Measurements from ENCODE around the gene PNPT1. TPM values are rescaled to one million over a fixed set of nuclear protein-coding genes. Genes with fewer than 3 reads are reported as not detected.

Gene PNPT1
- total and polyA plus RNA-seq, 4 donors, result 9.4 to 23.3 (median 16.3) TPM

DNA sequence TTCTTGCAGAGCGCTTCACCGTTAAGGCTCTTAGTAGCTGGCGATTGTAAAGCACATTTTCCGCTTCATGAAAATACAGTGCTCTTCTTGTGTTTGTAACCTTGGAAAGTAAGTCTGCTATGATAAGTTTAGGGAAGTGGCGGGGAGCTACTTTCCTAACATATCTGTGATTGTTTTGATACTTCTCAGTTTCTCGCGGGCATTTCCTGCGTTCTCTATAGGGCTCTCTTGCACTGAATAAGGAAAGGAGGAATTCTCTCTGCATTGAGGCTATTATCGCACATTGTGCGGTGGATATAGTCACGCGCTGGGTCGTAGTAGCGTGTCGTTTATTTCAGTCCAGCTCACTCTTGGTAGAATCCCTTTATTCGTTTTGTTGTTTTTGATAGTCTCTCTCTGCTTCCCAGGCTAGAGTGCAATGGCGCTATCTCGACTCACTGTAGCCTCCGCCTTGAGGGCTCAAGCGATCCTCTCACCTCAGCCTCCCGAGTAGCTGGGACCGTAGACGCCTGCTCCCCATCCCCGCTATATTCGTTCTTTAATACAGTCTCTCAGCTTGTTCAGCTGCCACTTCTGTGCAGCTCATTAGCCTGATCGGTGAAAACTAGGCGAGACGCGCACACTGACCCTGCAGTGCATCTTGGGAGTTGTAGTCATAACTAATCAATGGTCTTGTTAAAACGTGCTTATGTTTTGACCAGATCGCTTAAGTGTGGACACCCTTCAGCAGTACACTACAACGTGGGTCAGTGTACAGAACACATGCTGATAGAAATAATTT, 75.2 kb downstream of the PNPT1 start:
- Histone ChIP-seq H3K9me3 (ENCODE audit: control insufficient read depth in 4 of 4, insufficient read depth in 3 of 4, low read length in 3 of 4) (no peaks in the 10 kb centered on the region), H3K4me3 (peak overlapping the region; percentile 90), H3K27ac (ENCODE audit: low read depth in 1 of 2, low read length in 1 of 2) (peak overlapping the region; percentile 93 to 94), H3K9ac (ENCODE audit: insufficient read depth in 1 of 2, low read length in 2 of 2) (peak overlapping the region; percentile 100), H3K27me3 (ENCODE audit: control insufficient read depth in 3 of 3, insufficient read depth in 3 of 3, low read length in 2 of 3) (no peaks in the 10 kb centered on the region), H3K4me1 (ENCODE audit: control insufficient read depth in 5 of 5, insufficient read depth in 5 of 5, low read length in 5 of 5) (peaks cover 0 to 30% (median 12%) of the 10 kb centered on the region in 5 donors), H3K36me3 (ENCODE audit: control insufficient read depth in 4 of 4, insufficient read depth in 4 of 4, low read length in 4 of 4) (peaks cover 0 to 15% (median 7%) of the 10 kb centered on the region in 4 donors)
- no peak for ATAC-seq (ENCODE audit: insufficient read depth, low FRiP score)
- WGBS, 2 donors, result 0 to 1% methylated on average over 32 of the region's 32 CpGs
- DNase-seq, result peak; percentile 74 to 86 (median 80)
- TF ChIP-seq, protein P1, sequence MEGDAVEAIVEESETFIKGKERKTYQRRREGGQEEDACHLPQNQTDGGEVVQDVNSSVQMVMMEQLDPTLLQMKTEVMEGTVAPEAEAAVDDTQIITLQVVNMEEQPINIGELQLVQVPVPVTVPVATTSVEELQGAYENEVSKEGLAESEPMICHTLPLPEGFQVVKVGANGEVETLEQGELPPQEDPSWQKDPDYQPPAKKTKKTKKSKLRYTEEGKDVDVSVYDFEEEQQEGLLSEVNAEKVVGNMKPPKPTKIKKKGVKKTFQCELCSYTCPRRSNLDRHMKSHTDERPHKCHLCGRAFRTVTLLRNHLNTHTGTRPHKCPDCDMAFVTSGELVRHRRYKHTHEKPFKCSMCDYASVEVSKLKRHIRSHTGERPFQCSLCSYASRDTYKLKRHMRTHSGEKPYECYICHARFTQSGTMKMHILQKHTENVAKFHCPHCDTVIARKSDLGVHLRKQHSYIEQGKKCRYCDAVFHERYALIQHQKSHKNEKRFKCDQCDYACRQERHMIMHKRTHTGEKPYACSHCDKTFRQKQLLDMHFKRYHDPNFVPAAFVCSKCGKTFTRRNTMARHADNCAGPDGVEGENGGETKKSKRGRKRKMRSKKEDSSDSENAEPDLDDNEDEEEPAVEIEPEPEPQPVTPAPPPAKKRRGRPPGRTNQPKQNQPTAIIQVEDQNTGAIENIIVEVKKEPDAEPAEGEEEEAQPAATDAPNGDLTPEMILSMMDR (IDR thresholded peaks at IDR 0.05; ENCODE audit: control extremely low read depth, extremely low read depth), result no peak

DNA sequence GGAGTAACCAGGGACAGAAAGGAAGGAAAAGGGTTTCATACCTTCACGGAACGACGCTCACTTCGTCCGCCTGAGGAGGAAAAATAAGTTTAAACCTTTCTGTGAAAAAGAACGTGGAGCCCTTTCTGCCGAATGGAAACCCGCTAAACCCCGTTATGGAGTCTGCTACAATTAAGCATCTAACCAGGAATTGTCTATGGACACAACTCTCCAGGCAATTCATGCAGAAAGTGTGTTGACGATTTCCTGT, 75.7 kb downstream of the PNPT1 start:
- Histone ChIP-seq H3K27me3 (ENCODE audit: control insufficient read depth in 3 of 3, insufficient read depth in 3 of 3, low read length in 2 of 3) (no peaks in the 10 kb centered on the region), H3K36me3 (ENCODE audit: control insufficient read depth in 4 of 4, insufficient read depth in 4 of 4, low read length in 4 of 4) (peaks cover 0 to 15% (median 7%) of the 10 kb centered on the region in 4 donors), H3K27ac (ENCODE audit: low read depth in 1 of 2, low read length in 1 of 2) (peak overlapping the region; percentile 93 to 94), H3K4me1 (ENCODE audit: control insufficient read depth in 5 of 5, insufficient read depth in 5 of 5, low read length in 5 of 5) (peaks cover 0 to 30% (median 12%) of the 10 kb centered on the region in 5 donors), H3K4me3 (peak overlapping the region; percentile 90), H3K9ac (ENCODE audit: insufficient read depth in 1 of 2, low read length in 2 of 2) (peak overlapping the region; percentile 100), H3K9me3 (ENCODE audit: control insufficient read depth in 4 of 4, insufficient read depth in 3 of 4, low read length in 3 of 4) (no peaks in the 10 kb centered on the region)
- DNase-seq (no peak), ATAC-seq (ENCODE audit: insufficient read depth, low FRiP score) (no peak)
- WGBS, 2 donors, result 0% methylated on average over 10 of the region's 10 CpGs
- TF ChIP-seq, protein P1 (IDR thresholded peaks at IDR 0.05; ENCODE audit: control extremely low read depth, extremely low read depth), result no peak

DNA sequence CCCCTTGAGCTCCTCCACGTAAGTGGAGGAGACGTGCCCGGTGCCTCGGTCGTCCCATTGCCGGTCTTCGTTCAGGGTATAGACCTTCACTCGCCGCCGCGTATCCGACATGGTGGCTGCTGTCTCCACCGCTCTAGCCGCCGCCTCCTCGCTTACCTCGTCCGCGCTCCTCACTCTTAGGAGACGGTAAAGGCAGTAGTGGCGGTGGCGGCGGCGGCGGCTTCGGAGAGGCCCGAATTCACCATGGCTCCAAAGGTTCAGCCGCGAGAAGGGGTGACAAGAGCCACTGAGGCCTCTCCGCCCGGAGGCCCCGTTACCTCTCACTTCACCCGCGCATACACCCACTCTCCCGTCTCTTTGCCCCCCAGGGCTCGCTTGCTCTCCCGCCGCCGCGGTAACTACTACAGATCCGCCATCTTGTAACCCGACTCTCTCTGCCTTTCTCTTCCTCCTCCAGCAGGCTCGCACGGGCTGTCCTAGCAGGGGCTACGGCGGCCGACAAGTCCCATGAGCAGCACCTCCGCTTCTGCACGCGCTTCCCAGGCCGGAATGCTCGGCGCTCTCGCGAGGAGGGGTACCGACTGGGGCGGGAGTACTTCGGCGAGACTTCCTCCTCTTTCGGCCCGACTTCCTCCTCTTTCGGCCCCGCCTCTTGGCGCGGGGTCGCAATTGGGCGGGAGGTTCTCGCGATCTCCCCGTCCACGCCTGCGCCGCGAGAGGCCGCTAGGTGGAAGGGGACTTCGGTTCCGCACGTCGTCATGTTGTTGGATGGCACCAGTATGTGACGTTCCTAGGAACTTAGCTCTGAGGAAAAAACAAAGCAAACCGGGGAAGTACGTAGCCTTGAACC, 76.2 kb downstream of the PNPT1 start, which contains the start of gene PPP4R3B:
Gene PPP4R3B (minus strand): TSS at position 448 of the 850 bp plus-strand sequence. CDS start 337 bp downstream, at position 111.
- 0% methylated on average over 82 of the region's 82 CpGs for WGBS, 2 donors
- H3K27ac ChIP-seq (ENCODE audit: low read depth in 1 of 2, low read length in 1 of 2), result peak within 1 kb of the TSS; percentile 94 to 96
- DNase-seq (peak; percentile 100), ATAC-seq (ENCODE audit: insufficient read depth, low FRiP score) (peak; percentile 96)
- TF ChIP-seq, protein P1 (IDR thresholded peaks at IDR 0.05; ENCODE audit: control extremely low read depth, extremely low read depth), result peak; percentile 34
- peak within 1 kb of the TSS; percentile 100 for H3K9ac ChIP-seq (ENCODE audit: insufficient read depth in 1 of 2, low read length in 2 of 2)
- no peaks in the 10 kb centered on the region for H3K27me3 ChIP-seq (ENCODE audit: control insufficient read depth in 3 of 3, insufficient read depth in 3 of 3, low read length in 2 of 3)
- no peaks in the 10 kb centered on the region for H3K9me3 ChIP-seq (ENCODE audit: control insufficient read depth in 4 of 4, insufficient read depth in 3 of 4, low read length in 3 of 4)
- H3K4me3 ChIP-seq, result peak within 1 kb of the TSS; percentile 91
- H3K4me1 ChIP-seq (ENCODE audit: control insufficient read depth in 5 of 5, insufficient read depth in 5 of 5, low read length in 5 of 5), result peaks cover 0 to 30% (median 12%) of the 10 kb centered on the region in 5 donors
- peaks cover 2 to 15% (median 7%) of the 10 kb centered on the region in 4 donors for H3K36me3 ChIP-seq (ENCODE audit: control insufficient read depth in 4 of 4, insufficient read depth in 4 of 4, low read length in 4 of 4)
